CD4-positive, alpha-beta memory T cell (primary cell): Measurements from ENCODE around the gene MADCAM1. TPM values are rescaled to one million over a fixed set of nuclear protein-coding genes. Genes with fewer than 3 reads are reported as not detected.

Source experiments
- CTCF ChIA-PET: fragments of 350-600 bp; sonication (Branson Sonifier 250); formaldehyde crosslinking; loops from one replicate; lab custom pipeline; 2021; ENCODE audit warnings: inconsistent platforms; ENCODE audit not compliant: partially characterized antibody; lab: Charles Lee
- POLR2A ChIA-PET: fragments of 350-600 bp; sonication (Branson Sonifier 250); formaldehyde crosslinking; loops from one replicate; lab custom pipeline; 2021; ENCODE audit not compliant: partially characterized antibody; lab: Charles Lee
- DNase-seq, 5 donors: peaks; one replicate each; pipeline versions ENCODE4 v3.0.0 to v3.0.0-alpha.2; 2020 to 2022; ENCODE audit warnings: mixed read lengths in 1 of 5
- H3K27ac ChIP-seq: one replicate; pipeline ENCODE4 v1.7.0; 2013; ENCODE audit warnings: low read depth, low read length
- H3K27me3 ChIP-seq: 2 replicates; pipeline ENCODE4 v1.7.0; 2013; ENCODE audit warnings: mild to moderate bottlenecking, low read length, moderate library complexity; ENCODE audit not compliant: insufficient read depth
- H3K36me3 ChIP-seq: 2 replicates; pipeline ENCODE4 v1.7.0; 2013; ENCODE audit warnings: mild to moderate bottlenecking, low read length, moderate library complexity; ENCODE audit not compliant: insufficient read depth
- H3K4me1 ChIP-seq: 2 replicates; pipeline ENCODE4 v1.7.0; 2013; ENCODE audit warnings: mild to moderate bottlenecking, low read length, moderate library complexity; ENCODE audit not compliant: insufficient read depth
- H3K4me3 ChIP-seq, 2 donors: one replicate each; pipeline ENCODE4 v1.7.0; 2013; ENCODE audit warnings: low read length in 2 of 2, mild to moderate bottlenecking in 1 of 2
- H3K9me3 ChIP-seq, 2 donors: one replicate each; pipeline ENCODE4 v1.7.0; 2013; ENCODE audit warnings: low read length in 2 of 2, control low read depth in 1 of 2; ENCODE audit not compliant: control insufficient read depth in 1 of 2
- H3K27ac Mint-ChIP-seq, 7 donors: one replicate each; pipeline ENCODE4 v1.8.0; 2020 to 2021; ENCODE audit warnings: mixed read lengths in 7 of 7, mild to moderate bottlenecking in 6 of 7, inconsistent platforms in 3 of 7, moderate library complexity in 3 of 7
- H3K27me3 Mint-ChIP-seq, 2 donors: one replicate each; pipeline ENCODE4 v1.8.0; 2020 to 2021; ENCODE audit warnings: mixed read lengths in 2 of 2
- H3K36me3 Mint-ChIP-seq, 2 donors: one replicate each; pipeline ENCODE4 v1.8.0; 2020 to 2021; ENCODE audit warnings: mixed read lengths in 2 of 2, inconsistent platforms in 1 of 2, mild to moderate bottlenecking in 1 of 2
- H3K4me1 Mint-ChIP-seq, 4 donors: one replicate each; pipeline ENCODE4 v1.8.0; 2020 to 2021; ENCODE audit warnings: mixed read lengths in 4 of 4, mild to moderate bottlenecking in 1 of 4
- H3K4me3 Mint-ChIP-seq, 8 donors: one replicate each; pipeline ENCODE4 v1.8.0; 2020 to 2021; ENCODE audit warnings: mixed read lengths in 8 of 8, mild to moderate bottlenecking in 7 of 8, moderate library complexity in 6 of 8, inconsistent platforms in 3 of 8
- H3K9me3 Mint-ChIP-seq, 8 donors: one replicate each; pipeline ENCODE4 v1.8.0; 2020 to 2021; ENCODE audit warnings: mixed read lengths in 8 of 8, mild to moderate bottlenecking in 5 of 8, inconsistent platforms in 3 of 8, moderate library complexity in 1 of 8
- intact Hi-C: fragments of 100-400 bp; cut with micrococcal nuclease; formaldehyde crosslinking; loops from one replicate; pipeline ENCODE4 v1.15.1; 2023
- polyA plus RNA-seq, 2 donors: library from polyadenylated mRNA; unstranded; fragments of 300-500 nt; fragmentation: Illumina TruSeq; gene quantifications; one replicate each; pipeline ENCODE4 v1.2.3, GENCODE V29; 2021
- total RNA-seq, 2 experiments: library from RNA; stranded (reverse); gene quantifications; one replicate each; pipeline ENCODE4 v1.2.3, GENCODE V29; 2021

Gene MADCAM1
- total and polyA plus RNA-seq, 4 experiments from 2014 or later: 0.11 to 1.9 (median 0.88) TPM

DNA sequence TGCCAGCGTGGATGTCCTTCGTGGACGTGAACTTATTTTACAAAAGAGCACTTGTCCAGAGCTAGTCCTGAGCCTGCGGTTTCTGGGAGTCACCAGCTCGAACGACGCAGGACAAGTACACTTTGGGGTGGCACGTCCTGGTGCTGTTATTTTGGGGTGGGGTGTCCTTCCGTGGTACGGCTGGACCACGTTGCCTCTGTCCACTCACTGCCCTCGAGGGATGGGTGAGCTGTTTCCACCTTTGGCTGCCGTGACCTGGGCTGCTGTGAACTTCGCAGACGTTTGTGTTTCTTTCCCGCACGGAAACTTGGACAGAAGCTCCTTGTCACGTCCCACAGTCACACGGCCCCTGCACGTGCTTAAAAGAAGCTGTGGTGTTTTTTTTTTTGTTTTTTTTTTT, 58.5 kb downstream of the MADCAM1 start:
- Mint-ChIP-seq H3K9me3 (no peaks in the 10 kb centered on the region), H3K27ac (no peak overlapping the region), H3K36me3 (no peaks in the 10 kb centered on the region), H3K27me3 (no peaks in the 10 kb centered on the region), H3K4me3 (no peak overlapping the region), H3K4me1 (peaks cover 0 to 4% (median under 1%) of the 10 kb centered on the region in 4 donors)
- ChIA-PET POLR2A (no interaction called here), CTCF (interaction anchor here (1.1 kb wide), 1 partner anchor 22 kb away, joined by 3 read pairs; no protein-coding TSS in a partner anchor)
- H3K4me1 ChIP-seq: no peaks in the 10 kb centered on the region
- no peak overlapping the region for H3K27ac ChIP-seq
- H3K27me3 ChIP-seq: no peaks in the 10 kb centered on the region
- intact Hi-C loops: no loop called here
- DNase-seq: no peak
- H3K9me3 ChIP-seq: no peaks in the 10 kb centered on the region
- H3K36me3 ChIP-seq: no peaks in the 10 kb centered on the region
- no peak overlapping the region for H3K4me3 ChIP-seq

Other genes with a start within 250 kb of the MADCAM1 start
- under 1 TPM; 0.44 to 0.70 TPM for gene PLPP2, start 205.1 kb upstream of the MADCAM1 start, total RNA-seq
- 1 to 10 TPM in 1 of 2 donors, not detected in 1; 1.3 TPM for gene PLPP2, start 205.1 kb upstream of the MADCAM1 start, polyA plus RNA-seq
- gene MIER2, start 151.7 kb upstream of the MADCAM1 start, total RNA-seq: 10 to 100 TPM; 17.5 to 18.2 TPM
- 1 to 10 TPM; 1.1 to 7.8 TPM for gene MIER2, start 151.7 kb upstream of the MADCAM1 start, polyA plus RNA-seq
- not detected for gene C2CD4C, start 87.3 kb upstream of the MADCAM1 start, total RNA-seq
- gene C2CD4C, start 87.3 kb upstream of the MADCAM1 start, polyA plus RNA-seq: not detected
- under 1 TPM; 0.55 to 0.64 TPM for gene SHC2, start 35.5 kb upstream of the MADCAM1 start, total RNA-seq
- gene SHC2, start 35.5 kb upstream of the MADCAM1 start, polyA plus RNA-seq: not detected
- gene TPGS1, start 11.0 kb downstream of the MADCAM1 start, total RNA-seq: 10 to 100 TPM; 31.8 to 32.0 TPM
- 10 to 100 TPM; 22.2 to 37.6 TPM for gene TPGS1, start 11.0 kb downstream of the MADCAM1 start, polyA plus RNA-seq
- gene CDC34, start 35.3 kb downstream of the MADCAM1 start, total RNA-seq: 10 to 100 TPM; 44.4 to 46.6 TPM
- 10 to 100 TPM; 26.7 to 44.0 TPM for gene CDC34, start 35.3 kb downstream of the MADCAM1 start, polyA plus RNA-seq
- gene GZMM, start 47.6 kb downstream of the MADCAM1 start, total RNA-seq: 10 to 100 TPM; 25.5 to 28.7 TPM
- gene GZMM, start 47.6 kb downstream of the MADCAM1 start, polyA plus RNA-seq: 100 to 1,000 TPM in 1 of 2 donors, 10 to 100 TPM in 1; 82.1 to 122 TPM
- gene BSG, start 76.1 kb downstream of the MADCAM1 start, total RNA-seq: 100 to 1,000 TPM; 150 to 151 TPM
- 100 to 1,000 TPM; 332 to 346 TPM for gene BSG, start 76.1 kb downstream of the MADCAM1 start, polyA plus RNA-seq
- gene HCN2, start 93.4 kb downstream of the MADCAM1 start, total RNA-seq: 1 to 10 TPM; 2.5 to 2.9 TPM
- not detected for gene HCN2, start 93.4 kb downstream of the MADCAM1 start, polyA plus RNA-seq
- gene POLRMT, start 137.1 kb downstream of the MADCAM1 start, total RNA-seq: 100 to 1,000 TPM in 1 of 2 experiments, 10 to 100 TPM in 1; 98.9 to 103 TPM
- 10 to 100 TPM; 31.6 to 58.4 TPM for gene POLRMT, start 137.1 kb downstream of the MADCAM1 start, polyA plus RNA-seq
- 1 to 10 TPM; 1.8 to 1.9 TPM for gene FGF22, start 143.4 kb downstream of the MADCAM1 start, total RNA-seq
- gene FGF22, start 143.4 kb downstream of the MADCAM1 start, polyA plus RNA-seq: not detected
- gene RNF126, start 166.7 kb downstream of the MADCAM1 start, total RNA-seq: 100 to 1,000 TPM; 105 to 112 TPM
- 10 to 100 TPM; 82.3 to 95.6 TPM for gene RNF126, start 166.7 kb downstream of the MADCAM1 start, polyA plus RNA-seq
- gene FSTL3, start 179.9 kb downstream of the MADCAM1 start, total RNA-seq: 1 to 10 TPM; 2.9 to 3.4 TPM
- gene FSTL3, start 179.9 kb downstream of the MADCAM1 start, polyA plus RNA-seq: 1 to 10 TPM; 2.0 to 2.1 TPM
- gene PRSS57, start 199.0 kb downstream of the MADCAM1 start, total RNA-seq: not detected
- gene PRSS57, start 199.0 kb downstream of the MADCAM1 start, polyA plus RNA-seq: not detected
- not detected for gene PALM, start 212.4 kb downstream of the MADCAM1 start, total RNA-seq
- not detected for gene PALM, start 212.4 kb downstream of the MADCAM1 start, polyA plus RNA-seq